ENCODE measurements around the gene PLPP7.
"Not testable (repeated sequence)": the region's sequence is repeated elsewhere in the genome, so short reads cannot be mapped to it uniquely, and the experiment has no call there.

Gene PLPP7

GRCh38 chr9:131270171-131271015 lies 19.1 kb upstream of the PLPP7 start:
- peak; percentile 74 for DNase-seq

- not testable (repeated sequence) for DNase-seq
These were observed 18.6 kb upstream of the PLPP7 start for GRCh38 chr9:131271016-131271273.

- DNase-seq, result no peak
These were observed 18.0 kb upstream of the PLPP7 start for GRCh38 chr9:131271506-131271931.

DNA sequence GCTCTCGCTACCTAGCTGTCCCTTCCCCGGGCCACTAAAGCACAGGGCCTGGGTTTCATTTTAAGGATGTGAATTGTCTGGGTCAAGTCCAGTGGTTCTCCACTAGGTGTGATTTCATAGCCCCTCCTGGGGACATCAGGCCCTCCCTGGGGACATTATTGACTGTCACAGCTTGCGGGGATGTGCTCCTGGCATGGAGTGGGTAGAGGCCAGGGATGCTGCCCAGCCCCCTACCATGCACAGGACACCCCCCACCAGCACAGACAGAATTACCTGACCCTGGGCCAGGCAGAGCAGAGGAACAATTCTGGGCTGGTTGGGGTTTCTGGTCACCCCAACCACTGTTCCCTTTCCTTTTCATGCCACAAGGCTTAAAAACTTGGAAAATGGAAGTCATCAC lies 17.3 kb upstream of the PLPP7 start:
- DNase-seq, result peak; percentile 9

- no peak for DNase-seq
These were observed 16.2 kb upstream of the PLPP7 start for GRCh38 chr9:131273146-131273855.

DNA sequence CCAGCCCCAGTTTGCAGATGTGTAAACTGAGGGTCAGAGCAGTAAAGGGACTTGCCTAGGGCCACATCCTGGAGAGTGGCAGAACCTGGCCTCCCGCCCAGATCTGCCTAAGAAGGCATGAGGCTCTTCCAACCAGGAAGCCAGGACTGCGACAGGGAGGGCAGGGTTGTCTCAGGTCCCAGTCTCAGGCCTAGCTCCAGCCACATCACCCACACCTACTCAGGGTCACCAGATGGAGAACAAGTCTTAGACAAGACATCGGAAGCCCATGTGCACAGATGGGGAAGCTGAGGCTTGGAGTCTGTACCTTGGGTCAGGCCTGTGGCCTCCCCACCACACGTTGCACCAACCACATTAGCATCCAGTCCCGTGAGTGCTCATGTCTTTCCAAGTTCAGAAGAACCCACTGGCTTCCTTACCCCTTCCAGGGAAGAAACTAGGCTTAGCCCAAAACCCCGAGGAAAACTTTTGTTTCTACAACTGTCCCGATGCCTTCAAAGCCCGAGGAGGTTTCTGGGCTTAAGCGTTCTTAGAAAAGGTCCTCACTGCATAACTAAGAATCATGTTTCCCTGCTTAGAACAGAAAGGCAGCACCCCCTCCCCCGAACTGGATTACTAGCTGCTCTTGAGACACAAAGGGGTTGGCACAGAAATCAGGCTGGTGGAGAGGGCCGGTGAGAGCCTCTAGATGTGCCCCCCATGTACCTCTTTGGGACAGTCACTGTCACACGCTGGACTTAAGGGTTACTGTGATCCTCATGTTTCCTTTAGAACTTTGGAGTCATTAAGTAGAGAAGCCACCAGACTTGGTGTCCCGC lies 15.5 kb upstream of the PLPP7 start:
- DNase-seq, result no peak

GRCh38 chr9:131274674-131275331 lies 14.7 kb upstream of the PLPP7 start:
- no peak for DNase-seq

DNA sequence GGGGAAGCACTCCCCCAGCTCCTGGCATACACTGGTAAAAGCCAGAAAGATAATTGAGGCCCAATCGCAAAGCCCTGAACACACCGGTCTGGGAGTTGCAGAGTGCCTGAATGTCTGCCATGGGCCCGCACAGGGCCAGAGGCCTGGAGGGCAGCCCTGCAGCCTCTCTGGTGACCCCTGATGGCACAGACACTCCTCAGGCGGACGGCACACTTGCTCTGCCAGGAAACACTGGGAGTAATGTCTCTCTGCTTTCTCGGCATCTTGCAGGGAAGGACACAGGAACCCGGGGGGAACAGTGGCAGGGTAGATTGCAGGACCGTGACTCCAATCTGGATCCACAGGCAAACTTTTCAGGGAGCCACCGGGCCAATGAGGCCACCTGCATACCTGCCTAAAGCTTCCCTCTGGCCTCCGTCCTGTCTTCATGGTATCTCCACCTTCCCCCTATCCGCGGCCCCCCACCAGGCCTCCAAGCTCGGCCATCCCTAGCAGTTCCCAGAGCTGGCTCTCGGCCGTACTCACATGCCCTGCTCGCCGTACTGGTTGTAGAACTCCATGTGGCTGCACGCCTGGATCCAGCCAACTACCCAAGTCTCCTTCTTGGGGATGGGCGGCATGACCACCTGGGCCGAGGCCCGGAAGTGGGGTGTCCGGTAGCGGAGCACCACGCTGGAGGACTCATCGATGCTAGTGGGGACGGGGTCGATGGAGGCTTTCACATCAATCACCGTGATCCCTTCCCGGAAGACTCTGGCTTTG lies 14.0 kb upstream of the PLPP7 start:
- peak; percentile 54 for DNase-seq

DNA sequence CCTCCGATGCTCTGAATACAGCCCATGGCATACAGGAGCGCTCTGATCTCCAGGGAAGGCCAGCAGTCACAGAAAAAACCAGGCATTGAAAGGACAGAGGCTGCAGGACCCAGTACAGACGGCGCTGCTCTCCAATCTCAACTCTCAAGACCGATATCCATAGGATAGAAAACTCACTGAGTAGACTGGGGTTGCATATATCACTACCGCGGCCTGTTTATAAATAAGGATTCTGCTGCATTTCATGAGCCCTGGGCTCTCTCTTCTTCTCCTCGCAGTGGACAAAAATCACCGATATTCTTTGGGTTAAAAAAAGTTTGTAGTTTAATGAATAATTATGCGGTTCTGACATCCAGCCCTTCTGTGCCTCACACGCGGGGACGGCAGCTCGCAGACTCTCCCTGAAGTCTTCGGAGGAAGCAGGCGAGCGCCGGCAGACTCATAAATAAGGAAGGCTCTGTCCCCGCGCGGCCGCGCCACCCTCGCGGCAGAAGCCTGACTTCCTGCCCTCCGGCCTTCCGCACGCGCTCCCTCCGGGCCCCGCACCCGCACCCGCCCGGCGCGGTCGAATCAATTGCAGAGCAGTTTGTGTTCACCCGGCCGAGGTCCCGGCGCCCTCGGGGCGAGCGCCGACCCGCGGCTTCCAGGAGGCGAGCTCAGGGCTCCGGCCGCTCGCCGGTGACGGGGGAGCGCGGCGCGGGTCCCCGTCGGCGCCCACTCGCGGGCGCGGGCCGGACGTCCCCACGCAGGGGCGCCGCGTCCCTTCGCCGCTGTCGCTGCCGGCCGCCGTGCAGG lies 13.2 kb upstream of the PLPP7 start, which contains the start of gene FAM78A:
FAM78A (minus strand) TSS at position 417 of the 795 bp plus-strand sequence; CDS start at position 86, 331 bp downstream.
- peak; percentile 64 for DNase-seq

- no peak for DNase-seq
These were observed 12.6 kb upstream of the PLPP7 start for GRCh38 chr9:131276891-131277286.

- no peak for DNase-seq
These were observed 12.1 kb upstream of the PLPP7 start for GRCh38 chr9:131277287-131277909.

DNA sequence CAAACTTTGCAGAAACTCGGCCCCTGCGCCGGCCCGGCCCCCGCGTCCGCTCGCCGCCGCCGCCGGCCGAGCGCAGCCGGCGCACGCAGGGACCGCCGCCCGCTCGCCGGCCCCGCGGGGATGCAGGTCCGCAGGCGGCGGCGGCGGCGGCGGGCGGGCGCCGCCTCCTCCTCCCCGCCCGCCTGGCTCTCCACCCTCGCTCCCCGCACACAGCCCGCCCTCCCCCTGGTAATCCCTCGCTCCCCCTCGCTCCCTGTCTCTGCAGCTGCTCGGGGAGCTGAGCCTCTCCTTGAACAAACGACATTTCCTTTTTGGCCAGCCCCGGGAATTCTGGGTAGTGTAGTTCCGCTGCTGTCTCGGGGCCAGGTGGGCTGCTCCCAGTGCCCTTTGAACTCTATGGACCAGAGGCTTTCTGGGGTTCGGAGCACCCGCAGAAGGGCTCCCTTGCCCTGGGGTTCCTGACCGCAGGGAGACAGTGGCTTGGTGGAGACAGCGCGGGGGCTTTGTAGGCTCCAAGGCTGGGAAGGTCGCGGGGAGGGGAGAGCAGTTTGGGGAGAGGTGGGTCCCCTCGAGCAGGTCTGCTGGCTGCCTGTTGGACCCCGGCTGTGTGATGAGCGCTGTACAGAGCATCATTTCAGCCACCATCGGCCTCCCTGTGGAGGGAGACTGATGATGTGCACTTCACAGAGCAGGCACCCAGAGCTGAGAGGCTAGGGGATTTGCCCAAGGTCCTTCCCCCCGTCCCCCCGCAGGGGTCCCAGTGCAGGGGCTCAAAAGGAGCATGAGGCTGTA lies 11.4 kb upstream of the PLPP7 start:
- peak; percentile 93 for DNase-seq

- DNase-seq, result no peak
These were observed 10.8 kb upstream of the PLPP7 start for GRCh38 chr9:131278702-131279111.

DNA sequence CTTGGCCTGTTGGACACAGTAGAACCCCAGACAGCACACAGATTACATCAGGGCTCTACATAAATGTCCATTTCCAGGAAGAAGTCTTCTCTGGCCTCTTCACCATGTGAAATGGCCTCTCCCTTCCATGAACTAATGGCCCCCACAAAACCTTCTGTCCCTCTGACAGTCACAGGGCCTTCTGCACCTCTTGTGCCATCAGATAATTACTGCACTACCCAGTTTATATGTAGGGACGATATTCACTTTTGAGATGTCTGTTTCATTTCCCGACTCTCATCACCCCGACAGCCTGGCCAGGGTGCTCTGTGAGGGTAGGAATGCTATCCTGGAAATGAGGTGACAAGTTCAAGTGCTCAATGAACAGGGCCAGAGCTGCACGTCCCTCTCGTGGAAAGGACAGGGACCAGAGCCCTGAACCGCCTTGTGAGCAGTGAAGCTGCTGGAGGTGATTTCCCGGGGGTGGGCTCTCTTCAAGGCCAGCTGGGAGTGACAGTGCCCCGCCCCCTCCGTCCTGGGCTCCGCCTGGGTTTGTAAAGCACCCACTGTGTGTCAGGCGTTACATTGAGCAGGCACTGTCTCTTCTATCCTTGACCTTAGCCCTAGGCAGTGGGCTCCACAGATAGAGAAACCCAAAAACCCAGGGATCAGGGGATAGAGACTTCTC lies 10.2 kb upstream of the PLPP7 start:
- DNase-seq, result no peak

DNA sequence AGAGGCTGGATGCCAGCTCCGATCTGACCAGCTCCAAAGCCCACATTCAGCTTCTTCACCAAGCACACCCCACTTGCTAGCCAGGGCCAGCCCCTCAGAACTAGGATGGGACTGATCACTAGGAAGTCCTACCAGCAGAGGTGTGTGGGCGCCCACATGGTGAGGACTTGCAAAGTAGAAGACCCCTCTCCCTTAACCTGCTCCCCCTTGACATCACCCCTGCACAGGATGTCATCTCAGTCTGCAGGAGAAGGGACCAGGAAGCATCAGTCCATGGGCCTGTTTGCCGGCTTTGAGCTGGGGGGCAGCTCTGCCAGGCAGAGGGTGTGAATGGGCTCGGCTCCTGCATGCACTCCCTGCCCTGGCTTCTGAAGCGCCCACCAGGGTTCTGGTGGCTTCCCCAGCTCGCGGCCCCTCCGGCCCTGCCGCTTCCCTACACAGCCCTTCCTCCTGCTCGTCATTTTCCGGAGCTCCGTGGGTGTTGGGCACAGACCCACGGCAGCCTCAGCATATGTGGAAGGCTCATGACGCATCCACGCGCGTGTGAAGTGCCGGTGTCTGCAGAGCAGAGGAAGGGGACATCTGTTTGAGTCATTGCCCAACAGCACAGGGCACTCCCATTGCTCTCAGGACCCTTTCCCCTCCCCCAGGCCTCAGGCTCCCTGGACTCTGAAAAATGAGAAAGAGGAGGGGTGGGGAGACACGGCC lies 9.5 kb upstream of the PLPP7 start:
- DNase-seq, result no peak

- no peak for DNase-seq
These were observed 8.9 kb upstream of the PLPP7 start for GRCh38 chr9:131280660-131281059.

GRCh38 chr9:131281119-131281965 lies 8.2 kb upstream of the PLPP7 start:
- no peak for DNase-seq

- no peak for DNase-seq
These were observed 7.3 kb upstream of the PLPP7 start for GRCh38 chr9:131282175-131282574.
